Activated T-helper 9 cell treated with anti-CD3 and anti-CD28 coated beads, Interleukin-2, amount 50 U/mL, for 16 hours (primary cell): Measurements from ENCODE around the gene SHC4.
"Not testable (repeated sequence)": the region's sequence is repeated elsewhere in the genome, so short reads cannot be mapped to it uniquely, and the experiment has no call there.

Source experiments
- DNase-seq: peaks from one replicate; pipeline ENCODE4 v3.0.0-alpha.2; 2020; ENCODE audit warnings: low read depth

Gene SHC4

GRCh38 chr15:48796521-48796920 is 167.2 kb downstream of the SHC4 start:
- no peak for DNase-seq

- no peak for DNase-seq
Observed at GRCh38 chr15:48795901-48796300, 167.8 kb downstream of the SHC4 start.

- DNase-seq: no peak
Observed at GRCh38 chr15:48794697-48795134, 169.0 kb downstream of the SHC4 start.

GRCh38 chr15:48792408-48792807 is 171.3 kb downstream of the SHC4 start:
- DNase-seq: no peak

- not testable (repeated sequence) for DNase-seq
Observed at GRCh38 chr15:48790466-48791115, 173.1 kb downstream of the SHC4 start.

- DNase-seq: no peak
Observed at GRCh38 chr15:48785712-48786111, 178.0 kb downstream of the SHC4 start.

- no peak for DNase-seq
Observed at GRCh38 chr15:48785195-48785594, 178.5 kb downstream of the SHC4 start.

GRCh38 chr15:48784756-48785155 is 179.0 kb downstream of the SHC4 start:
- DNase-seq: no peak

- DNase-seq: no peak
Observed at GRCh38 chr15:48782911-48783310, 180.8 kb downstream of the SHC4 start.

- DNase-seq: no peak
Observed at GRCh38 chr15:48781481-48782081, 182.1 kb downstream of the SHC4 start.

- no peak for DNase-seq
Observed at GRCh38 chr15:48781017-48781416, 182.7 kb downstream of the SHC4 start.

- no peak for DNase-seq
Observed at GRCh38 chr15:48778331-48778730, 185.4 kb downstream of the SHC4 start.

GRCh38 chr15:48777645-48778330 is 185.9 kb downstream of the SHC4 start:
- no peak for DNase-seq

- no peak for DNase-seq
Observed at GRCh38 chr15:48775546-48775945, 188.2 kb downstream of the SHC4 start.

- DNase-seq: no peak
Observed at GRCh38 chr15:48774484-48774883, 189.2 kb downstream of the SHC4 start.
